GM12875 (cell line): Measurements from ENCODE around the gene GSTO2.

Source experiments
- H3K4me3 ChIP-seq: one replicate; pipeline ENCODE4 v1.5.1; 2011; ENCODE audit warnings: low read depth, low read length, control low read depth
- CTCF ChIP-seq: IDR thresholded peaks from 2 replicates; pipeline ENCODE4 v1.5.1; 2011; ENCODE audit warnings: low read depth, mild to moderate bottlenecking, control low read depth, inconsistent platforms, low read length, moderate library complexity, borderline replicate concordance; ENCODE audit not compliant: insufficient read depth

Gene GSTO2

DNA sequence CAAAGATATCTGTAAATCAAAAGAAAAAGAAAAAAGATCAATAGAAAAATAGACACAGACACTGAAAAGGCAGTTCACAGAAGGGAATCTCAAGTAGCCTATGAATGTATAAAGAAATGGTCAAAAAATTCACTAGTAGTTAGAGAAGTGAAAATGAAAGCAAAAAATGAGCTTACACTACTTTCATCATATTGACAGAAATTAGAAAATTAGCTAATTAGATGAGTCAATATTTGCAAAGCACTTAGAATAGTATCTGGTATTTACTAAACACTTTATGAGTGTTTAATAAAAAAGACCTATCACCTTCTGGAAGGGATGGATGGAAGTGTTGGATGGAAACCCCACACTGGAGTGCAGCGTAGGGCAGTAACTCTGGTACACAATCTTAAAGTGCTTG, 82.9 kb downstream of the GSTO2 start:
- TF ChIP-seq CTCF: no peak
- no peak overlapping the region for H3K4me3 ChIP-seq

DNA sequence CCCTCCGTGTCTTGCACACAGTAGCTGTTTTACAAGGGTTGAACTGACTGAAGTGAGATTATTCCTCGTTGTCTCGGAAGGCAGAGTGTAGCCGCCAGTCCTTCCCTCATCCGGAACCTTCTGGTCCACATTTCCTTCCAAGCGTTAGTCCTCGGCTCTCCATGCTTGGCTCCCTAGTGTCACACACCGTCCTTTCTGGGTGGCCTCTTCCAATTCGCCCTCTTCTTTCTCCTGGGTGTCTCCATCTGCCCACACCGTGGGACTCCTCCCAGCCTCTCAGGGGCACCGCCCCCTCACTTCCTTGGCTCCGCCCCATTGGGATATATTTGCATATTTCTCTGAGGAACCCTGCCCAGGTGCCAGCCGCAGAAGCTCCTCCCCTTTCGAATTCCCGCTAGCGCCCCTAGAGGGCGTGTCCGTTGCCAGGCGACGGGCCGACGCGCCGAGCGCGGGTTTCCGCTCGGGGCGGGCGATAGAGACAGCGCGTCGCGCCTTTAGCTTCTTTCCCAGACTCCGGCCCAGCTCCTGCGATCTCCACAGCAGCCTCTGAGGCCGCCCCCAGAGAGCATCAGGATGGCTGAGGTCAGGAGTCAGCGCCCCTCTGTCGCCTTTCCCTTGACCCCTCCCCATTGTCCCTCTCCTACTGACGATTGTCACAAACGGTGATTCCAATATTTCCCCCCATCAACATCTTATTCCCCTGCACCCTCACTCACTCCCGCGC, 84.5 kb downstream of the GSTO2 start, which contains the start of gene CFAP58:
Gene CFAP58 (plus strand): TSS at position 509 of the 724 bp plus-strand sequence. CDS start 65 bp downstream, at position 574.
- TF ChIP-seq CTCF: peak; percentile 67
- peak within 1 kb of the TSS; percentile 12 for H3K4me3 ChIP-seq
